Jurkat, Clone E6-1 (cell line): ENCODE measurements around the gene CISTR.

ENCODE experiments used
- DNase-seq: peaks from one replicate; pipeline ENCODE4 v3.0.0-alpha.2; 2011; ENCODE audit warnings: low read depth, low spot score
- H3K4me3 ChIP-seq: 2 replicates; pipeline ENCODE4 v1.5.1; 2011; ENCODE audit warnings: mild to moderate bottlenecking, low read length, control low read depth, moderate library complexity

The CISTR gene

DNA sequence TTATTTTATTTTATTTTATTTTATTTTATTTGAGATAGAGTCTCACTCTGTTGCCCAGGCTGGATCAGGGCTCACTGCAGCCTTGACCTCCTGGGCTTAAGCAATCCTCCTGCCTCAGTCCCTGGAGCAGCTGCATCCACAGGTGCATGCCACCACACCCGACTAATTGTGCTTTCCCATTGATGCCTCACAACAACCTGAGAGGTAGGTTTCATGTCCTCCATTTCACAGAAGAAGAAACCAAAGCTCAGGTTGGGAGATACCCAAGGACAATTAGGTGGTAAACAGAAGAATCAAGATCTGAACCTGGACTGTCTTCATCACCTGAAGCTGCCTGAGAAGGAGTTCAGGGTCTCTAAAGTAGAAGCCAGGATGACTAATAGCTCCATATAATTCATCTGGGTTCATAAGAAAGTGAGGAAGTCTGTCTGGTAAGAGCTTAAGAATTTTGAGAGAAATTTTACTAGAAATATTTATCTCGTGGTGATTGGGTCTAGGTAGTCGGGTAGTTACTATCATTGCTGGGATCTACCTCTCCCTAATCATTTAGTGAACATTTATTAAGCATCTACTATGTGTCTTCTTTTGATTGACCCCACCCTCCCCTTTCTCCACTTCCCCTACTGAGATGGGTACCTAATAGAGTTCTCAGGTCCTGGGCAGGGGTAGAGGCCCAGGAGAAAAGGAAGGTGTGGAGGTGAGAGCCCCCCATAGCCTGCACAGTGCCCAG lies 52.7 kb downstream of the CISTR start:
- no peak overlapping the region for H3K4me3 ChIP-seq
- no peak for DNase-seq

GRCh38 chr12:53696655-53697331 lies 55.0 kb downstream of the CISTR start:
- H3K4me3 ChIP-seq: no peak overlapping the region
- no peak for DNase-seq
